ENCODE results near the gene FOXA3. TPM values are rescaled to one million over a fixed set of nuclear protein-coding genes. Genes with fewer than 3 reads are reported as not detected.

FOXA3 gene
- total RNA-seq, 4 donors from 2014 or later = not detected

GRCh38 chr19:45881082-45881908, 17.2 kb downstream of the FOXA3 start:
- Histone ChIP-seq H3K4me1 (peaks cover 0 to 54% (median 28%) of the 10 kb centered on the region in 4 donors), H3K4me3 (no peak overlapping the region), H3K27ac (no peak overlapping the region), H3K36me3 (peaks cover 0 to 23% (median 0%) of the 10 kb centered on the region in 3 donors), H3K9me3 (no peaks in the 10 kb centered on the region), H3K27me3 (no peaks in the 10 kb centered on the region)
- WGBS, 2 donors = 85% methylated on average over 10 of the region's 10 CpGs
- TF ChIP-seq CTCF (IDR thresholded peaks at IDR 0.05) = no peak
- no peak for TF ChIP-seq POLR2A (IDR thresholded peaks at IDR 0.05)
- TF ChIP-seq EP300 (IDR thresholded peaks at IDR 0.05) = no peak
- no peak for DNase-seq (ENCODE audit: low spot score in 2 of 2)

GRCh38 chr19:45881909-45882528, 17.9 kb downstream of the FOXA3 start:
- no peak for TF ChIP-seq EP300 (IDR thresholded peaks at IDR 0.05)
- no peak for TF ChIP-seq POLR2A (IDR thresholded peaks at IDR 0.05)
- no peak for TF ChIP-seq CTCF (IDR thresholded peaks at IDR 0.05)
- Histone ChIP-seq H3K36me3 (peaks cover 0 to 23% (median 0%) of the 10 kb centered on the region in 3 donors), H3K4me3 (no peak overlapping the region), H3K4me1 (peaks cover 0 to 52% (median 24%) of the 10 kb centered on the region in 4 donors), H3K27me3 (no peaks in the 10 kb centered on the region), H3K27ac (peak overlapping the region in 1 of 4 donors; percentile 5), H3K9me3 (no peaks in the 10 kb centered on the region)
- WGBS, 2 donors = 66 to 69% methylated on average over 4 of the region's 4 CpGs
- DNase-seq (ENCODE audit: low spot score in 2 of 2) = no peak

- peak; percentile 54 to 79 for DNase-seq (ENCODE audit: low spot score in 2 of 2)
- peak overlapping the region in 1 of 4 donors; percentile 72 for H3K27ac ChIP-seq
Observed at GRCh38 chr19:45882652-45883585, 18.8 kb downstream of the FOXA3 start.

GRCh38 chr19:45883586-45883880, 19.4 kb downstream of the FOXA3 start:
- 25 to 43% methylated on average over 5 of the region's 5 CpGs for WGBS, 2 donors
- Histone ChIP-seq H3K4me1 (peaks cover 0 to 51% (median 23%) of the 10 kb centered on the region in 4 donors), H3K36me3 (peaks cover 0 to 23% (median 0%) of the 10 kb centered on the region in 3 donors), H3K27me3 (no peaks in the 10 kb centered on the region), H3K27ac (no peak overlapping the region), H3K9me3 (no peaks in the 10 kb centered on the region), H3K4me3 (peak overlapping the region in 1 of 4 donors; percentile 96)
- DNase-seq (ENCODE audit: low spot score in 2 of 2) = no peak
- TF ChIP-seq POLR2A (IDR thresholded peaks at IDR 0.05) (no peak), CTCF (IDR thresholded peaks at IDR 0.05) (peak in 1 of 5 experiments; percentile 23)

More at GRCh38 chr19:45882652-45883585, 18.8 kb downstream of the FOXA3 start:
- H3K9me3 ChIP-seq = no peaks in the 10 kb centered on the region
- WGBS, 2 donors = 21 to 26% methylated on average over 45 of the region's 47 CpGs
- H3K36me3 ChIP-seq = peaks cover 0 to 23% (median 0%) of the 10 kb centered on the region in 3 donors
- H3K4me3 ChIP-seq = peak overlapping the region in 2 of 4 donors; percentile 4 to 26
- H3K4me1 ChIP-seq = peaks cover 0 to 51% (median 23%) of the 10 kb centered on the region in 4 donors
- no peaks in the 10 kb centered on the region for H3K27me3 ChIP-seq
- TF ChIP-seq POLR2A (IDR thresholded peaks at IDR 0.05) (no peak), CTCF (IDR thresholded peaks at IDR 0.05) (peak; percentile 78 to 91 (median 81))
